Measurements from ENCODE around the gene PRKCZ.

Gene PRKCZ

DNA sequence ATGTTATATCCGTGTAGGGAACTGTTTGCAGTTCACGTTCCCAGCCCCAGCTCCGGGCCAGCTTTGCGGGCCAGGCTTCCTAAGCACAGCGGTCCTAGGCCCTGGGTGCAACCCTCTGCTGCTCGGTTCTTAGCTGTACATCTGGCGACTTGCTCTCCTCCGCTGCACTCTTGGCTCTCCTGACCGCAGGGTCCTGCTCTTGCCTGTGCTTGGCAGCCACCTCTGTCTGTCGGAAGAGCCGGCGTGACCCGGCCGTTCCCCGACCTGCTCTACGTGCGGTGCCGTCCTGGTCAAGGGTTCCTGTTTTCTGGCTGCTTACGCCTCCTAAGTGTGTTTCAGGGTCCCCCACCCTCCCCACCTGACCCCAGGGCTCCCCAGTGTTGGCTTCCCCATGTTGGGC lies 107.6 kb downstream of the PRKCZ start:
- DNase-seq (ENCODE audit: low spot score), result no peak

DNA sequence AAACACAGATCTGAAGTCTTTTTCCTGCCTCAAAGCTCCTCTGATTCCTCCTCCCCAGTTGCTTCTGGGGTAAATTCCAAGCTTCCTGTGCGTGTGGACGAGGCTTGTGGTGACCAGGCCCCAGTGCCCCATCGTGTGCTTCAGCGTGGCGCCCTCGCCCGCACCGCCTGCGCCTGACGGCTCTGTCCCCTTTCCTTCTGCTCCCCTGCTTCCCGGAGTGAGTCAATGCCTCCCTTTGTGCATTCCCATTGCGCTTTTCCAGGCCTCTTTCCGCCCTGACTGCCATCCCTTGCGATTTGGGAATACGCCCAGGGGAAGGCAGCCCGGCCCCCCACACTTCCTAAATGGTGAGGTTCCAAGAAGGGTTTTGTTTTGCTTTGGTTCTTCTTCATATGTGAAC lies 108.1 kb downstream of the PRKCZ start:
- DNase-seq (ENCODE audit: low spot score), result no peak

DNA sequence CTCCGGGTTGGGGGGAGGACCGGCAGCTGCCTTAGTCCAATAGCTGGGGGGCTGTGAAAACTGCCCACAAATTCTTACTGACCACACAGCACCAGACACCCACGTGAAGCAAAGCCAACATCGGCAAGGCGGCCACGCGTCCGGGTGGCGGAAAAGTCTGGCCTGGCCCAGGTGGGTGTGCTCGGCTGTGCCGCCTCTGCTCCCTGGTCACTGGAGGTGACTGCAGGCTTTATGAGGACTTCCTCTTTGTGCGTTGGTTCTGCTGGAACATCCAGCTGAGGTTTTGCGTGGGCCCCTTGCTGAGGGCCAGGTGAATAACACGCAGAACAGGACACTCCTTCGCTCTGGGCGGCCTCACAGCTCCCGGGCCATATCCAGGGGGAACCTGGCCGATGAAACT lies 108.9 kb downstream of the PRKCZ start:
- no peak for DNase-seq (ENCODE audit: low spot score)

DNA sequence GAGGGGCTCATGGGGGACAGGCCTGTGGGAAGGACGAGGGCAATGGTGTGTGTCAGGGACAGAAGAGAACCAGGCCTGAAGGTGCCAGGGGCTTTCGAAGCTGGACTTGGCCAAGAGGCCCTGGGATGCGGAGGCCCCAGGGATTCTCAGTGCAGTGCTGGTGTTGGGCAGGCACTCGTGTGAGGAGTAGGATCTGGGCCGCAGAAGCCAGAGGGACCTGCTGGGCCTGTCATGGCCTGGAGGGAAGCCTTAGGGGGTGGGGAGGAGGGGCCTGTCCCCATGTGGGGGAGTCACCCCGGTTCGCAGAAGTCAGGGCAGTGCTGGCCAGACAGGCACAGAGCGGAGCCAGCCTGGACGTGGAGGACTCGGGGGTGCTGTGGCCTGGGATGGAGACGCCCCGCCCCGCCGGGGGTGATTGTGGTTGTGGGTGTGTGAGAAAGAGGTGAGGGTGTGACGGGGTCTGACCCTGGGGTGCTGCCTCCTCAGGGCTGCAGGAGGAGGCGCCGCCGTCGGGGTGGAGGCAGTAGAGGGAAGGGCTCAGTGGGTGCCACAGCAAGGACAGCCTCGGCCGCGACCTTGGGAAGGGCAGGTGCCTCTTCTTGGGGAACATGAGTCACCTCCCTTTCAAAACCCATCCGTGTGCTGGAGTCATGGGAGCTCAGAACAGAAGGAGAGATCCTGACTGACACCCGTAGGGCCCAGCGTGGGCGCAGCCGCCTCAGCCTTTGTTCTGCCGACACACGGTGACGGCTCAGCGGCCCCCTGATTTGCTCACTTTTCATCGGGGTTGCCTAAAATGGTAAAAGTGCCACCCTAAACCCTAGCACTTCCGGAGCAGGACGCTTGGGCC lies 110.5 kb downstream of the PRKCZ start:
- DNase-seq (ENCODE audit: low spot score), result no peak

DNA sequence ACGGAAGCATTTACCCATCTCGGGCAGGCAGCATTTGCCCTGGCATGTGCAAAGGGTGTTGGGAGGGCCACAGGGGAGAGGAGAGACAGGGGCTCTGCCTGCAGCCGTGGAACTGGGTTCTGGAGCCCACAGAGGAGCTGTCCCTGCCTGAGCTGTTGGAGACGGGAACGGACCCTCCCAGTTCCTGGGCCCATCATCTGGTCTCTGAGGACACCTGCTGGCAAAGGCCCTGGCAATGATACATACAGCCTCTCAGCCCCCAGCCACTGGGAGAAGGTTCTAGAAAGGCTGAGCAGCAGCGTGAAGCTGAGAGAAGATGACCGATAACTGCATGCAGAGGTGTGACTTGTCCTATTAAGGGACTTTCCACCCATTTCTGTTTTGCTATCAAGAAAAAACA lies 113.0 kb downstream of the PRKCZ start:
- DNase-seq (ENCODE audit: low spot score), result no peak

DNA sequence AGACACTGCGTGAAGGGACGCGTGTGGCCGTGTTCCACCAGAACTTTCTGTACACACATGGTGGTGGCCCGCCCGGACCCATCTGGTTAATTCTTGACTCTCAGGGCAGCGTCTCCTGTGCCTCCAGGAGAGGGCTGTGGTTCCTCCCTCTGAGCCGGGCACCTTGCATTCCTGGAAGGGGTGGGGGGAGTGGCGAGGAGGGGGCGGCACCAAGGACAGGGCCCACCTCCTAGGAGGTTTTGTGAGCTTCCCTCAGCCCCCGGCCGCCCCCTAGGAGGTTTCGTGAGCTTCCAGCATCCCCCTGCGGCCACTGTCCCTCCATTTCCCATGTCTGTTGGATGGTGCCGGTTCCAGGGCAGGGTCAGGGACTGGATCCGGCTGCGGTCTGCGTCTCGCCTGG lies 115.4 kb downstream of the PRKCZ start:
- no peak for DNase-seq (ENCODE audit: low spot score)

DNA sequence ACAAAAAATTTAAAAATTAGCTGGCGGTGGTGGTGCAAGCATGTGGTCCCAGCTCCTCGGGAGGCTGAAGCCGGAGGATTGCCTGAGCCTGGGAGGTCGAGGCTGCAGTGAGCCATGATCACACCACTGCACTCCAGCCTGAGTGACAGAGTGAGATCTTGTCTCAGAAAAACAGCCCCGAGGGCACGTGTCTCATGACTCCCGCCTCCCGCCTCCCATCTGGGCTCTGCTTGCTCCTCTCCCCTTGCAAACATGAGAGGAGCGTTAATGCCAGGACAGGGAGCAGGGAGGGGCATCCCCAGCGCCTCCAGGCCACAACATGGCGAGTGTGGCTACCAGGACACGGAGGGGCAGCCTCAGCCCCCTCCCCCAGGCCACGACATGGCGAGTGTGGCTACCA lies 116.0 kb downstream of the PRKCZ start:
- no peak for DNase-seq (ENCODE audit: low spot score)

DNA sequence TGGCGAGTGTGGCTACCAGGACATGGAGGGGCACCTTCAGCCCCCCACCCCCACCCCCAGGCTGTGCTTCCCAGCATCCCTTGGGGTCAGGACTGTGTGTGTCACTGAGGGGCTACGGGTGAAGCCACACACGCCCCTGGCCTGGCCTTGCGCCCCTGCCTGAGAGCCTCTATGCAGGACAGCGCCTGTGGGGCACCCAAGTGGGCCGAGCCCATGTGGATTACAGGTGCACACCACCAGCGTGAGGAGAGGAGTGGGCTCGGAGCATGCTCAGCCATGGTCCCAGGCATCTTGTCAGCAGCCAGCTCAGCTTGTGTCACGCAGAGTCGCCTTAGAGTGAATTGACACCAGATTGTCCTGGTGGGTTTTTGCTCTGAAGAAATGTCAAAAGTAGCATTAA lies 116.5 kb downstream of the PRKCZ start:
- DNase-seq (ENCODE audit: low spot score), result no peak

DNA sequence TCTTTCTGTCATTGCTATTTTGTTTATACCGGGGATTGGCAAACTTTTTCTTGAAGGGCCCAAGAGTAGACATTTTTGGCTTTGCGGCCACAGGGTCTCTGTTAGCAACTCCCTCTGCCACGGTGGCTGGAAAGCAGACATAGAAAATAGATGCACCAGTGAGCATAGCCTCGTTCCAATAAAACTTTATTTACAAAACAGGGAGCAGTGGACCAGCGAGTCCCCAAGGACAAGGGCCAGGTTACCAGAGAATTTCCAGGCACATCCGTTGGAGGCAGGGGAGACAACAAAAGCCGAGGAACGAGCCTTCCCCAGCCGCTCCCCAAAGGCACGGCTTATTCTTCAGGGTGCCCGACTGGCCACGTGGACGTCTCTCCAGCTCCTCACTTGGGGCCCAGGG lies 117.9 kb downstream of the PRKCZ start:
- no peak for DNase-seq (ENCODE audit: low spot score)

DNA sequence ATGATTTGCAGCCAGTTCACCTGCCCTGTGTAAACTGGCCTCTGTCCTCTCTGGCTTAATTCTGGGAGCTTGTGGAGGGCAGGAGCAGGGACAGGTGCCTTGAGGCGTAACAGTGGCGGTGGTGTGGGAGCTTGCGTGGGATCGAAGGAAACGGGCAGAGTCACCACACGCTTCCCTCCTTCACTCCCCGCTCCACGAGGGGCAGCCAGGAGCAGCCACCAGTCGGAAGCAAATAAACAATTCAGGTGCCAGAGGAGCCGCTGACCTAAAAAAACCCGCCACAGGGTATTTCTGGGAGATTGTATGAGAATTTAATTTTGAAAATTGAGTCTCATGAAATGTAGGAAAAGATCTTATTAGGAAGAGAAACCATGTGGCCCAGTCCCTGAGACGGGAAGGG lies 118.3 kb downstream of the PRKCZ start:
- DNase-seq (ENCODE audit: low spot score), result no peak

DNA sequence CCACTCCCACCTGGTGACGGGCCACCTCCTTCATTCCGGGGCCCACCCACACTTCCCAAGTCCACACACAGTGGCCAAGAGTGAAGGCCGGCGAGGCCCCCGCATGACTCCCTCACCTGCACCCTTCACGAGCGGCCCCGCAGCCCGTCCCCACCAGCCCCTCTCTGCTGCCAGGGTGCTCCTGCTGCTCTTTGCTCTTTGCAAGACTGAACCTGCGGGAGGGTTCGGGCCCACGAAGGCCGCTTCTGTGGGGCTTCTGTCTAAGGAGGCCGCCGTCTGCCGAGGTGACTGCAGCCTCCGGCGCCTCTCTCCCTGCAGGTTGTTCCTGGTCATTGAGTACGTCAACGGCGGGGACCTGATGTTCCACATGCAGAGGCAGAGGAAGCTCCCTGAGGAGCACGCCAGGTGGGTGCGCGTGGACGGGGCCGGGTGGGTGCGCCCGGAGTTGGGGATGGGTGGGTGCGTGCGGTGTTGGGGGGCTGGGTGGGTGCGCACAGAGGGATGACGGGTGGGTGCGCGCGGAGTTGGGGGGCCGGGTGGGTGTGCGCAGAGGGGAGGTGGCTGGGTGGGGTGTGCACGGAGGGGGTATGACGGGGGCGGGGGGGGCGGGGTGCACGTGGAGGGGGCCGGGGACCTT lies 119.1 kb downstream of the PRKCZ start:
- DNase-seq (ENCODE audit: low spot score), result no peak

DNA sequence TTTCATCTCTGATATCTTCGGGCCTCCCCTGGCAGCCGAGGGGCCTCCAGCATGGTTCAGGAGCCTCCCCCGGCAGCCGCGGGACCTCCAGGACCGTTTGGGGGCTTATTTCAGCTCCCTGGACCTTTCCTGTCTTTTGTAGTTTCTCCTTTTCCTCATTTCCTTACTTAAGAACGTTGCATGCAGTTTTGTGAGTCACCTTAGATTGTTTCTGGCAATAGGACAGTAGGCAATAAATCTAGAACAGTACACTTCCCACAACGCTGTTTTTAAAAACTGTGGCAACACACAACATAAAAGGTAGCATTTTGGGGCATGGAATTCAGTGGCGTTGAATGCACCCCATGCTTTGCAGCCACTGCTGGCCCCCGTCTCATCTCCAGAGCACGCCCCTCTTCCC lies 120.0 kb downstream of the PRKCZ start:
- DNase-seq (ENCODE audit: low spot score), result no peak

DNA sequence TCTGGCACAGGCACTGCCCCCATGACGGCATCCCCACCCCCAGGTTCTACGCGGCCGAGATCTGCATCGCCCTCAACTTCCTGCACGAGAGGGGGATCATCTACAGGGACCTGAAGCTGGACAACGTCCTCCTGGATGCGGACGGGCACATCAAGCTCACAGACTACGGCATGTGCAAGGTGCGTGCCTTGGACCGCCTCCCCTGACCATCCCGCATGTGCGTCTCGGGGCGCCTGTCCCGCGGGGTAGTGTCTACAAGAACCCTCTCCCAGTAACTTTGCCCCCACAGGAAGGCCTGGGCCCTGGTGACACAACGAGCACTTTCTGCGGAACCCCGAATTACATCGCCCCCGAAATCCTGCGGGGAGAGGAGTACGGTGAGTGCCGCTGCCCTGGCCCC lies 121.8 kb downstream of the PRKCZ start:
- DNase-seq (ENCODE audit: low spot score), result no peak

DNA sequence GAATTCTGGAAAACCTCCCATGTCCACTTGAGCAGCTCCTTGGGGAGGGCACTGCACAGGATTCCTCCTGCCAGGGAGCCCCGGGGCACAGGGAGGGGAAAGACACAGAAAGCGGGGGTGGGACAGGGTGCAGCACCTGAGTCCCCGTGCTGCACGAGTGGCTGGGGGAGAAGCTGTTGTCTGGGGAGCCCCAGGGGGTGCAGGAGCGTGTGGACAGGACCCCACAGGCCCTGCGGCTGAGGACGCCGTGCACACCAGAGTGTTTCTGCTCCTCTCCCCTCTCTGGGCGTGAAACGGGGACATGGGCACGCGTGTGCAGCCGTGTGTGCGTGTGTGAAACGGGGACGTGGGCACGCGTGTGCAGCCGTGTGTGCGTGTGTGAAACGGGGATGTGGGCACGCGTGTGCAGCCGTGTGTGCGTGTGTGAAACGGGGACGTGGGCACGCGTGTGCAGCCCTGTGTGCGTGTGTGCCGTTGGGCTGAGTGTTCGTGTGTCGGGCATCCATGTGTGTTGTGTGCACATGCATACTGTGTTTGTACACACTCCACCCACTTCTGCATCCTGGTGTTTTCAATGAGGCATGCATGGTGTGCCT lies 122.4 kb downstream of the PRKCZ start:
- DNase-seq (ENCODE audit: low spot score), result no peak

DNA sequence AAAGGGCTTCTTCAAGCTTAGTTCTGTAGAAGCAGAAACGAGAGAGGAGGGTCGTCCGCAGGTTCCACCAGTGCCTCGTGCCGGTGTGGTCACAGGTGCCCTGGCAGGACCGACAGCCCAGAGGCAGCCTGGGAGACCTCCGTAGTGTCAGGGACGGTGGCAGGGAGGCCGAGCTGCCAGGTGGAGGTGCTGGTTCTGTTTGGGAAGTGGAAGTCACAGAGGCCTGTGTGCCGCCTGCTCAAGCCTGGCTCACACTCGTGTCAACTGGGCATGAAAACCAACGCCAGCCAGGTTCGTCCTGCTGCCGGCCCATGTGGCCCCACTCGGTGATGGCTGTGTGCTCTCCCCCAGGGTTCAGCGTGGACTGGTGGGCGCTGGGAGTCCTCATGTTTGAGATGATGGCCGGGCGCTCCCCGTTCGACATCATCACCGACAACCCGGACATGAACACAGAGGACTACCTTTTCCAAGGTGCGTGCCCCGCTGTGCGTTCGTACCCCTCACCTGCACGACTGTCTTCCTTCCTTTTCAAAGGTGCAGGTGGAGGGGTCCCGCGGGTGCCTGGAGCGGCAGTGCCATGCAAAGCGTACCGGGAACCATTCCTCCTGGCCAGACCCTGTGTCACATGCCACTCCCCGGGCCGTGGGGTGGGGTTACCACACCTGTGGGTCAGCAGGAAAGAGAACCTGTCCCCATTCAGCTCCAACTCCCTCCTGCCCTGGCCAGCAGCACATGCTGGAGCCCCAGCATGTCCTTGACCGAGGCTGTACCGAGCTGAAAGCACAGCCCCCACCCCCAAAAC lies 123.5 kb downstream of the PRKCZ start:
- DNase-seq (ENCODE audit: low spot score), result no peak

DNA sequence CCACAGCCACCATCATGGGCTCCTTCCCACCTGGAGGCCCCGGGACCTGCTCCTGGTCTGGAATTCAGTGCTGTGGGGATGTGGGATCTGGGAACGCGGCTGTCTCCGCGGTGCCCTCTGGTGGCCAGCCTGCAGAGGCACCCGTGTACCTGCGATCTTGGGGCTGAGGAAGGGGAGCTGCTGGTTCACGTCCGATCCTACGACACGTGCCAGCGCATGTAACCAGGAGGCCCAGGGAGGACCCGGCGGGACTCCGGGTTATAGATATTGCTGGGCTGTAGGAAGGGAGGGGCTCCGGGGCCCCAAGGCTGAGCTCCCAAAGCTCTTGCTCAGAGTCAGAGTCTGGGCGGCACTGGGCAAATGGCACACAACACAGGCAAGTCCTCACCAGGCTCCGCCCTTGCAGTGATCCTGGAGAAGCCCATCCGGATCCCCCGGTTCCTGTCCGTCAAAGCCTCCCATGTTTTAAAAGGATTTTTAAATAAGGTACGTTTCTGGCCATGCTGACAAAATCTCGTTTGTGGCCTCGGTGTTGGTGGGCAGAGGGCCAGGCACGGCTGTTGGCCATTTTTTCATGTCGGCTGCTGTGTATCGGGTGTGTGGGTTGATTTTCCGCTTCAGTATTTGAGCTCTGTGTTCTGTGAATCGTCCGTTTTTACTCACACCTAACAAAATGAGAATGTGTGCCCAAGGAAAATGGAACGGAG lies 124.3 kb downstream of the PRKCZ start:
- DNase-seq (ENCODE audit: low spot score), result peak; percentile 30

DNA sequence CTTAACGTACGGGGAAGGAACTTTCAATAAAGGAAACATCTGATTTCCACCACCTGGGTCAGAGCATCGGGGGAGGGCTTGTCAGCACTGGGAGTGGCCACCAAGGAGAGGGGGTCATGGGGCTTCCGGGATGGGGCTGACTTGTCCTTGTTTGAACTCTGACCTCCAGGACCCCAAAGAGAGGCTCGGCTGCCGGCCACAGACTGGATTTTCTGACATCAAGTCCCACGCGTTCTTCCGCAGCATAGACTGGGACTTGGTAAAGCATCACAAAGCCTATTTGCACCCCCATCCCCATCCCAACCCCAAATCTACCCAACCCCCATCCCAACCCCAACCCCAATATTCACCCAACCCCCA lies 124.8 kb downstream of the PRKCZ start:
- no peak for DNase-seq (ENCODE audit: low spot score)

DNA sequence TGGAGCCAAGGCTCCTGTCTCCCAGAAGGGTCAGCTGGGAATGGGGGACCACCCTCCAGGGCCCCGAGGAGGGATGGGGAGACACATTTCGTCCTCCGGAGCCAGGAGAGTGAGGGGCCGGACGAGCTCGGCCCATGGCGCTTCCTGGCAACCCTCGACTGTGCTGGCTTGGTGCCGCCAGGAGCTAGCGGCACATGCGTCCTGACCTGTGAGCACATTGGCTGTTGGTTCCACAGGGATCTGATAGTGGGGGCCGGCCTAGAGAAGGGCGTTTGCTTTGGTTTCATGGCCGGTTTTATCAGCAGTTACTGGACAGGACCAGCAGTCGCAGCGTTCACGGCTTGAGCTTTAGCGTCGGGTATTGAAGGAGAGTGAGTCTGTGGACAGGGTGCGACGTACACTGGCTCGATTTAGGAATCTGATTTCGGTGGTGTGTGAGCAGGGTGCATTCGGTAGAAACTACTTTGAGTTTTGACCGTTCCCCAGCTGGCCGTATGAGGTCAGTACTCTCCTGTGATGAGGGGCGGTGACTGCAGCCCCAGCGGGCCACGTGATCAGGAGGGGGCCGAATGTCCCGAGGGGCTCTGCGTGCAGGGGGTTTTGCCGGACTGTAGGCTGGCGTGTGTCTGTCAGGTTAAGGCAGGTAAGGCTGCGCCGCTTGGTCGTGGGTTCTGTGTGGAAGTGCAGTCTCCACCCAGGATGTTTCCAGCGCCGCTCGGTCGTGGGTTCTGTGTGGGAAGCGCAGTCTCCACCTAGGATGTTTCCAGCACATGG lies 125.7 kb downstream of the PRKCZ start:
- no peak for DNase-seq (ENCODE audit: low spot score)

DNA sequence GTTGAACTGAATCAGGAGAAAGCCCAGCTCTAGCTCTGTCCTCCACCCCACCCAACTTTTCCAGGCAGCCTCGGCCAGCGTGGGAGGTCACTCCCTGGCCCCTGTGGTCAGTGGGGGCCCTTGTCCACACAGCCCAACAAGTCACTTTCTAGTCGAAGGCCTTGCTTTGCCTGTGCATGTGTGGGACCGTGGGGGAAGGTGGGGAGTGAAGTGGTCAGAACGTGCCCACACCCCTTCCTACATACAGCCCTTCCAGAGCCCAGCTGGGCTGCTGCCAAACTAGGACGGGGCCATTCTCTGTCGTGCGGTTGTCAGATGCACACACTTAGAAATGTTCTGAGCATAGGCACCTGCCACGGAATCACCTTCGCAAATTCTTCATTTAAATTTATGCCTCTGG lies 126.4 kb downstream of the PRKCZ start:
- no peak for DNase-seq (ENCODE audit: low spot score)

DNA sequence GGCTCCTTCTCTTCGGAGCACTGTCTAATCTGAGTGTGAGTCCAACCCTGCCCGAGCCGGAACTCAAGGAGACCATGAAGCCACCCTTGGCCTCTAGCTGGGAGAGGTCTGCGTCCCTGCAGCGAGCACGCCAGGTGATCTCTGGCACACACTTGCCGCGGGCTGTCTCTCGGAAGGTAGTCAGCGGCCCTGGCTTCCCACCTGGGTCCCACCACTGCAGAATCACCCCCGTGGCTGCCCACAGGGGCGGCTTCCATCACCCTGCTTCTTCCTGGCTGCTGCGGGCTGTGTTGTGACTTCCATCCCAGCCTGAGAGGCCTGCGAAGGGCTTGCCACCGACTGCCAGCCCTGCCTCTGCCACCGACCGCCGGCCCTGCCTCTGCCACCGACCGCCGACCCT lies 127.3 kb downstream of the PRKCZ start:
- no peak for DNase-seq (ENCODE audit: low spot score)

DNA sequence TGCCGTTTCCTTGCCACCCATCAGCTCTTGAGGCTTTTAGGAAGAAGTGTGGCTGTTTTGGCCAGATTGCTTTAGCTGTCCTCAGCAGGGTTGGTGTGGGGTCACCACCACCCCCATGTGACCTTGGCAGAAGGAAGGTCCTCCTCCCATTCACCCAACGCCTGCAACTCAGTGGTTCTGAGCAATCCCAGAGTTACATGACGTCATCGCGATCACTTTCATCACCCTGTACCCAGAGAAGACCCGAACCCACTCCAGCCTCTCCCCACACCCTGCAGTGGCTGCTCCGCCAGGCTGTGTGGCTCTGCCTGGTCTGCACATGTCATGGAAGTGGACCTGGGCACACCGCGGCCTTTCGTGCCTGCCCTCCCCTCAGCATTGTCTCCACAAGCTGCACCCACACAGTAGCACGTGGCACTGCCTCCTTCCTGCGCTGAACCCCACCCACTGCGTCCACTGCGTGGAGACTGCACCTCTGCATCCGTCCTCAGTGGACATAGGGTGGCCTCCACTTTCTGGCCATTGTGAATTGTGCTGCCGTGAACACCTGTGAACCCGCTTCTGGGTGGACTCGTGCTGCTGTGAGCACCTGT lies 127.8 kb downstream of the PRKCZ start:
- DNase-seq (ENCODE audit: low spot score), result no peak

Data from activated CD4-positive, alpha-beta T cell treated with anti-CD3 and anti-CD28 coated beads, Interleukin-2, Interleukin-4, amounts not matched to agents 100 ng/mL and 50 ng/mL, durations not matched to agents 16 hours and 8 hours (primary cell).